Epithelial cell of esophagus (primary cell): Measurements from ENCODE around the gene KLHL24.
"Not testable (repeated sequence)": the region's sequence is repeated elsewhere in the genome, so short reads cannot be mapped to it uniquely, and the experiment has no call there.

Experiments
- DNase-seq: peaks from one replicate; pipeline ENCODE4 v3.0.0; 2010; ENCODE audit warnings: low read depth
- H3K4me3 ChIP-seq: 2 replicates; pipeline ENCODE4 v1.5.1; 2011; ENCODE audit warnings: mild to moderate bottlenecking, low read length, control low read depth
- TF ChIP-seq, protein P1 (sequence below): IDR thresholded peaks from 2 replicates; pipeline ENCODE4 v1.5.1; 2011; ENCODE audit warnings: low read depth, mild to moderate bottlenecking, low read length, control low read depth, inconsistent platforms; ENCODE audit not compliant: insufficient read depth; ENCODE audit errors: missing control alignments

Gene KLHL24

GRCh38 chr3:183636221-183637105 is 1.0 kb downstream of the KLHL24 start:
- H3K4me3 ChIP-seq = peak overlapping the region; percentile 85
- TF ChIP-seq, protein P1, sequence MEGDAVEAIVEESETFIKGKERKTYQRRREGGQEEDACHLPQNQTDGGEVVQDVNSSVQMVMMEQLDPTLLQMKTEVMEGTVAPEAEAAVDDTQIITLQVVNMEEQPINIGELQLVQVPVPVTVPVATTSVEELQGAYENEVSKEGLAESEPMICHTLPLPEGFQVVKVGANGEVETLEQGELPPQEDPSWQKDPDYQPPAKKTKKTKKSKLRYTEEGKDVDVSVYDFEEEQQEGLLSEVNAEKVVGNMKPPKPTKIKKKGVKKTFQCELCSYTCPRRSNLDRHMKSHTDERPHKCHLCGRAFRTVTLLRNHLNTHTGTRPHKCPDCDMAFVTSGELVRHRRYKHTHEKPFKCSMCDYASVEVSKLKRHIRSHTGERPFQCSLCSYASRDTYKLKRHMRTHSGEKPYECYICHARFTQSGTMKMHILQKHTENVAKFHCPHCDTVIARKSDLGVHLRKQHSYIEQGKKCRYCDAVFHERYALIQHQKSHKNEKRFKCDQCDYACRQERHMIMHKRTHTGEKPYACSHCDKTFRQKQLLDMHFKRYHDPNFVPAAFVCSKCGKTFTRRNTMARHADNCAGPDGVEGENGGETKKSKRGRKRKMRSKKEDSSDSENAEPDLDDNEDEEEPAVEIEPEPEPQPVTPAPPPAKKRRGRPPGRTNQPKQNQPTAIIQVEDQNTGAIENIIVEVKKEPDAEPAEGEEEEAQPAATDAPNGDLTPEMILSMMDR = no peak
- peak; percentile 96 for DNase-seq

DNA sequence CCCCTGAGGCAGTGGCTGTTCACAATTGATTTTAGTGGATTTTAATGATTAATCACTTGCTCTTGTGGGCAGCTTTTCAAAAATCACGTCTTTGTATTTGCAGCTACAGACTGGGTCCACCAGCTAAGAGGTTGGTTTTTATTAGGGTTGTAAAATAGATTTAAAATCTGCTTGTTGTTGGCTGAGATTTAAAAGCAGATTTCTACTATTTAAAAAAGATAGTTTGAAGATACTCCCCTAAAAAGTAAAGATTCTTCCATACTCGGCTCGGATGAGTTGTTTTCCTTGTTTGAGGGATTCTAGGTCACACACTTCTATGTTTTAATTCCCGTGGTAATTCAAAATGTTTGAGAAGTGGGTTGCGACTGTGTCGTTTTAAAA is 1.7 kb downstream of the KLHL24 start:
- TF ChIP-seq, protein P1 = no peak
- H3K4me3 ChIP-seq = peak overlapping the region; percentile 85
- DNase-seq = no peak

DNA sequence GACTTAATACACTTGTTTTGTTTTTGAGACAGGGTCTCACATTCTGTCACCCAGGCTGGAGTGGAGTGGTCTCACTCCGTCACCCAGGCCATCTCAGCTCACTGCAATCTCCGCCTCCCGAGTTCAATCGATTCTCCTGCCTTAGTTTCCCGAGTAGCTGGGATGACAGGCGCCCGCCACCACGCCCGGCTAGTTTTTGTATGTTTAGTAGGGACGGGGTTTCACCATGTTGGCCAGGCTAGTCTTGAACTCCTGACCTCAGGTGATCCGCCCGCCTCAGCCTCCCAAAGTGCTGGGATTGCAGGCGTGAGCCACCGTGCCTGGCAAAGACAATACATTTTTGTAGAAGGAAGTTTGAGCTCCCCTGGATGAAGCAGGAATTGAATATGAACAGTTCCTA is 2.2 kb downstream of the KLHL24 start:
- not testable (repeated sequence) for H3K4me3 ChIP-seq, DNase-seq

DNA sequence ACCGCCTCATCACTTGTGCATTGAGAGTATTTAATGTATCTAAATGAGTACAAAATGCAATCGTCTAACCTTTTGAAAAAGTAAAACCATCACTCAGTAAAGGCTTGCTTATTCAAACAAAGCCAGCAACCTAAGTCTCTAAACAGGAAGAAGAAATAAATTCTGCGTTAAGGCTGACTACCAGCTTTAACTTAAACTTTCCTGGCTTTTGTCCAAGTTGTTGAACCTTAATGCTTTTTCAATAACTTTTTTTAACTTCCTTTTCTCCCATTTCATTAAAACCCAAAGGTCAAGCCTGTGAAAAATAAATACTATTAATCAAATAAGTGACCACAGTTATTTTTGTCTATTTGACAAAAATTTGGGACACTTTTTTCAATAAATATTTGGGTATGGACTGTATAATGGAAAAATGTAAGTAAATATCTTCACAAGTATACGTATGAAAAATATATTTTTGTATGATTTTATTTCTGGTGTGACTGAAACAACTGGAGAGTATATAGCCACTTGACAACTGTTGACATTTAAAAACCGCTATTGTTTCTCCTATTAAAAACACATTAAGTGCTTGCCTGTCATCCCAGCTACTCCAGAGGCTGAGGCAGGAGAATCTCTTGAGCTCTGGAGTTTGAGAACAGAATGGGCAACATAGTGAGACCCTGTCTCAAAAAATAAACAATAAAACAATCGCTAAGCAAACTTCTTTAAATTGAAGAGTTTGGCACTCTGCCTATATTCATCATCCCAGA is 2.9 kb downstream of the KLHL24 start:
- TF ChIP-seq, protein P1 = no peak
- no peak overlapping the region for H3K4me3 ChIP-seq
- peak; percentile 3 for DNase-seq

- H3K4me3 ChIP-seq, DNase-seq: not testable (repeated sequence)
These were observed 5.2 kb downstream of the KLHL24 start for GRCh38 chr3:183640635-183641034.

- TF ChIP-seq, protein P1 = no peak
These were observed 6.5 kb downstream of the KLHL24 start for GRCh38 chr3:183641882-183642281.

DNA sequence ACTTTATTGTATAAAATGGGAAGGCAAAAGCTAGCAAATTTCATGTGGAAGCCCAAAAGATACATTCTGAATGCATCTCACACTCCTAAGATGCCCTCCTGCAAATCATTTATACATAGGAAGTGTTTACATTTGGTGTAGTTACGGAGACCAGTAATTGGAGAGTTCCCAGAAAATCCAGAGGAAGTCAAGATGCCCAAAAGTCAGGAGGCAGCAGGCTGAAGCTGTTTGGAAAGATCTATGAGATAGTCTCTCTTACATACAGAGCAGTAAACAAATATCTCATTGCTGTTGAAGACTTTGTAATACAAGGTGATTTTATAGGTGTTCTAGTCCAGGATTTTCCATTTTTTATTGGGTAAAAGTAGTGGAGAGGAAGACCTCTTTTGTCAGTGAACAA is 8.8 kb downstream of the KLHL24 start:
- DNase-seq = no peak
- TF ChIP-seq, protein P1 = no peak
- no peak overlapping the region for H3K4me3 ChIP-seq

More at GRCh38 chr3:183641882-183642281, 6.5 kb downstream of the KLHL24 start:
- H3K4me3 ChIP-seq = no peak overlapping the region
- DNase-seq = no peak
